Lower leg skin (tissue), 3 donors: ENCODE results near the gene RERE.

Experiments used
- POLR2A ChIP-seq, 2 donors: fragments of 450-650 bp; IDR thresholded peaks; one replicate each; pipeline ENCODE4 v1.6.1; 2016 to 2017; ENCODE audit warnings: antibody characterized with exemption in 2 of 2, mild to moderate bottlenecking in 1 of 2, moderate library complexity in 1 of 2
- TF ChIP-seq, protein P1 (sequence below), 3 donors: fragments of 450-650 bp; IDR thresholded peaks; one replicate each; pipeline ENCODE4 v1.5.1; 2016; ENCODE audit warnings: antibody characterized with exemption in 3 of 3, mild to moderate bottlenecking in 3 of 3, moderate library complexity in 2 of 3

DNA sequence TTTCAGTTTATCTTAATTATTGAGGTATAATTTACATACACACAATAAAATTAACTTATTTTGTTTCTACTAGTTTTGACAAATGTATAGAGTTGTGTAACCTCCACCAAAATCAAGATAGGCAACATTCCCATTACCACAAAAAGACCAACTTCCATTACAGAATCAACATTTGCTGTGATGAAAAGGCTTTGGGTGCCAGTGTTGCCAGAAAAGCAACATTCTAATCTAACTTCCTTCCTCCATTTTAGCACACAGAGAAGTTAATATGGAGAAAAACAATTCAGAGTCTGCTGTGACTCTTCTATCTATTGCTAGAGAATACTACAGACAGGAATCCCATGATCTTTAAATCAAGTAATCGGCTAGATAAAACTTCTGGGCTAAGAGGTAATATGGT is 245.3 kb downstream of the RERE start:
- TF ChIP-seq POLR2A (IDR thresholded peaks at IDR 0.05) = no peak
- TF ChIP-seq, protein P1, sequence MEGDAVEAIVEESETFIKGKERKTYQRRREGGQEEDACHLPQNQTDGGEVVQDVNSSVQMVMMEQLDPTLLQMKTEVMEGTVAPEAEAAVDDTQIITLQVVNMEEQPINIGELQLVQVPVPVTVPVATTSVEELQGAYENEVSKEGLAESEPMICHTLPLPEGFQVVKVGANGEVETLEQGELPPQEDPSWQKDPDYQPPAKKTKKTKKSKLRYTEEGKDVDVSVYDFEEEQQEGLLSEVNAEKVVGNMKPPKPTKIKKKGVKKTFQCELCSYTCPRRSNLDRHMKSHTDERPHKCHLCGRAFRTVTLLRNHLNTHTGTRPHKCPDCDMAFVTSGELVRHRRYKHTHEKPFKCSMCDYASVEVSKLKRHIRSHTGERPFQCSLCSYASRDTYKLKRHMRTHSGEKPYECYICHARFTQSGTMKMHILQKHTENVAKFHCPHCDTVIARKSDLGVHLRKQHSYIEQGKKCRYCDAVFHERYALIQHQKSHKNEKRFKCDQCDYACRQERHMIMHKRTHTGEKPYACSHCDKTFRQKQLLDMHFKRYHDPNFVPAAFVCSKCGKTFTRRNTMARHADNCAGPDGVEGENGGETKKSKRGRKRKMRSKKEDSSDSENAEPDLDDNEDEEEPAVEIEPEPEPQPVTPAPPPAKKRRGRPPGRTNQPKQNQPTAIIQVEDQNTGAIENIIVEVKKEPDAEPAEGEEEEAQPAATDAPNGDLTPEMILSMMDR (IDR thresholded peaks at IDR 0.05) = no peak
